ENCODE data around the gene SCG3.

Gene SCG3

DNA sequence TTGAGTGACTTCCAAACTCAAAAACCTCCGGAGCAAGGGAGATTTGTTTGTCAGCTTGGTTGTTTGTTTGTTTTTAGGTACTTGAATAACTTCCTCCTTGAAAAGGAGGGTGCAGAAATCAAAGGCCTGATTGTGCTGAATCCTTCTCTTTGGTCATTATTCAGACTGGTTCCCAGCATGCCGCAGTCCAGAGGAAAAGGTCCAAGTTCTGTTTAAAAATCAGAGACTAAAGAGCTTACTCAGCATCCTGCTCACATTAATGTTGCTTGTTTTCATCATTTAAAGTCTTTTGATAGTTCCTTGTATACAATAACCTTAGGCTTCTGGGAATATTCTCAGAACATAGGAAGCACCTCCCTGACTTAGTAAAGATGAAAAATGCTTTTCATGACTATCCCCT lies 982 bp upstream of the SCG3 start:
- DNase-seq: no peak

DNA sequence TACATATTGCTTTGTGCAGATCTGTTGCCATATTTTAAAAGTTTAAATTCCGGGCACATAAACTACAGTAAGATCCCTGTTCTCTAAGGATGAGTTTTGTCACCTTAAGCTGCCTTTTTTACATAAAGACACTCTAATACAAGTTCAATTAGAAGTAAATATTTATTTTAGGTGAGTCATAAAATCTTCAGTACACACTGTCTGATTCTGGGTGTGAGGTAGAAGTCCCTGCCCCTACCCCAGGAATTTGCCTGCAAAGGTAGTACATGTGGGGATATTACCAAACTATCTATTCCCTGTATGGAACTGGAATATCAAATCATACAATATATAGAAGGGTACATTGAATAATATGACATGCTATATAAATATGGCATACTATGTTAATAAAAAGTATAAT lies 6.3 kb downstream of the SCG3 start:
- no peak for DNase-seq

DNA sequence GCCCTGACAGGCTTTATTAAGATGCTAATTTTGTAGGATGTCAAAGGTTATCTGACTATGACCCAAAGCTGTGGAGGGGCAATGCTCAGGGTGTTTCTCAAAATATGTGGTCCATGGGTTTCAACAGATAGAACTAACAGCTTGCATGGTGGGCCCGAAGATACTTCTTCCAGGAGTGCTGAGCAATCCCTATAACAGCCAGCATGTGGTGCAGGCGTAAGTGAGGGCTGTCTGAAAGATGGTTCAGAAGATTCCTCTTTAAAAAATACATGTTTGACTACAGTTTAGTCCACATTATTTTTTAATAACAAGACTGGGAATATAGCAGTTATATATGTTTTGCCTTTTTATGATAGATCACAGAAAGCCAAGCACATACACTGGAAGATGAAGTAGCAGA lies 7.6 kb downstream of the SCG3 start:
- no peak for DNase-seq

DNA sequence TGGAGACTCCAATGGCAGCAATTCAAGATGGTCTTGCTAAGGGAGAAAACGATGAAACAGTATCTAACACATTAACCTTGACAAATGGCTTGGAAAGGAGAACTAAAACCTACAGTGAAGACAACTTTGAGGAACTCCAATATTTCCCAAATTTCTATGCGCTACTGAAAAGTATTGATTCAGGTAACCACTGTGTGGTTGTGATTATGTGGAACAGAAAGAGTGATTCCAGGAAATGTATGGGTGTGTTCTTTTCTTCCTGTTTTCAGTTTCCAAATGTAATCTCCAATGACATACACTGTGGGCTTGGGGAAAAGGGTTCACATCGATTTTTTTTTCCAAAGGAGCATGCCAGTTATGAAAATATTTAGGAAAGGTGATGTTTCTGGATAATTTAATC lies 10.9 kb downstream of the SCG3 start:
- no peak for DNase-seq

DNA sequence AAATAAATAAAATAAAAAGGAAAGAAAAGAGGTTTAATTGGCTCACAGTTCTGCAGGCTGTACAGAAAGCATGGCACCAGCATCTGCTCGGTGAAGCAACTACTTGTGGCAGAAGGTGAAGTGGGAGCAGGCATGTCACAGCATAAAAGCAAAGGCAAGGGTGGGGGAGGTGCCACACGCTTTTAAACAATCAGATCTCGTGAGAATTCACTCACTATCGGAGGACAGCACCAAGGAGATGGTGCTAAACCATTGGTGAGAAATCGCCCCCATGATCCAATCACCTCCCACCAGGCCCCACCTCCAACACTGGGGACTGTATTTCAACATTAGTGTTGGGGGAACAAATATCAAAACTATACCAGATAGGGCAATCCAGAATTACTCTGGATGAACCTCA lies 15.3 kb downstream of the SCG3 start:
- no peak for DNase-seq

DNA sequence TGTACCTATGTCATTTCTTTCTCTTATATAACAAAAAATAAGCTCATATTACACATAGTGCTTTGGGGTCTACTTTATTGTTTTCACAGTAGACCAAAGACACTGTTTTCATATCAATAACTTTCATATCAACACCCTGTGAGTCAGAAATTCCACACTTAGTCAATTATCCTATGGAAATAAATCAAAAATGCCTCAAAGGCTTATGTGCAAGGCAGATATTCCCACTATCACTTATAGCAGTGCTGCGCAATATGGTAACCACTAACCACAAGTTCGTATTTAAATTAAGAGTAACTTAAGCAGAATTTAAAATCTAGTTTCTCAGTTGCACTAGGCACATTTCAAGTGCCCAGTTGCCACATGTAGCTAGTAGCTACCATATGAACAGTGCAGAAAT lies 15.9 kb downstream of the SCG3 start:
- no peak for DNase-seq

DNA sequence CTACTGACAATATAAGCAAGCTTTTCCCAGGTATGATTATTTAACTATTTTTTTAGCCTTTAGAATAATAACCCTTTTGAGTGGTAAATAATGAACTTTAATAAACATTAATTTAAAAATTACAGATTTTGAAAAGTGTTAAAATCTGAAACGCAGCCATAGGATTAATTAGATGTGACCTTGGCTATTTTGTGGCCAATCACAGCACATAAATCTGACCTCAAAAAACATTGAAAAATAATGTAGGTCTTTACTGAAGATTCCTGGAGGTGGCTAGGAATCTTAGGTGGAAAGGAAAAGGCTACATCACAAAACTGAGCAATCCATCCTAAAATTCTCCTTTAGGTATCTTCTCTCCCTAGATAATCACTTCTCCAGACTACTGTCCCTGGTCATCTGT lies 18.1 kb downstream of the SCG3 start:
- no peak for DNase-seq

DNA sequence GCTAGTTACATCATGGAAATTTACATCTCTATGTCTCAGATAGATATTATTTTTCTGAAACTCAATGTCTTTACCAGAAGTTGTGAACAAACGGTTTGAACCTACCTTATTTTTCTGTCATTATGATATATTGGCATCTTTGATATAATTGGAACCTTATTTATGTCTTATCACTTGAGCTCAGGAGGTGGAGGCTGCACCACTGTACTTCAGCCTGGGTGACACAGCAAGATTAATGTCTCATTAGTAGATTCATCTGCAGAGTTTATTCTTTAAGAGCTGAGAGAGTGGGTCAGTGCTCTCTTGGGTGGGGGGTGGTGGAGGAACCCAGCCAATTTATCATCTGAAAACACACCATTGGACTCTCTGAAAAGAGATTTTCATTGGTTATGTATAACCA lies 21.4 kb downstream of the SCG3 start:
- no peak for DNase-seq

DNA sequence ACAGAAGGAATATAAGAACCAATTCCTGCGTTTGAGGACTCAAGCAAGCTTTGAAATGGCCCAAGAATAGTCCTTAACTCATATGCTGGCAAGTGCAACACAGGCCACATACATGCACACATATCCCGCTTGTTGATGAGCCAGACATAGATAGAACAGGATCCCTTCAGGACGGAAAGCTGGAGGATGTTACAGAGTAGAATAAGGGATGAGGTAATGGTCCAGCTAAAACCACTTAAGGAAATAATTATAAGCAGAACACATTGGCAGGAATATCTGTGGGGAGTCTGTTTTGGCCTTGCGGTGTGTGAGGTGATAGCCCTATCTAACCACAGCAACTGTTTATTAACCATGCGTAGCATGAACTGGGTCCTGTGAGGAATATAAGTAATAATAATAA lies 25.0 kb downstream of the SCG3 start:
- DNase-seq: no peak

DNA sequence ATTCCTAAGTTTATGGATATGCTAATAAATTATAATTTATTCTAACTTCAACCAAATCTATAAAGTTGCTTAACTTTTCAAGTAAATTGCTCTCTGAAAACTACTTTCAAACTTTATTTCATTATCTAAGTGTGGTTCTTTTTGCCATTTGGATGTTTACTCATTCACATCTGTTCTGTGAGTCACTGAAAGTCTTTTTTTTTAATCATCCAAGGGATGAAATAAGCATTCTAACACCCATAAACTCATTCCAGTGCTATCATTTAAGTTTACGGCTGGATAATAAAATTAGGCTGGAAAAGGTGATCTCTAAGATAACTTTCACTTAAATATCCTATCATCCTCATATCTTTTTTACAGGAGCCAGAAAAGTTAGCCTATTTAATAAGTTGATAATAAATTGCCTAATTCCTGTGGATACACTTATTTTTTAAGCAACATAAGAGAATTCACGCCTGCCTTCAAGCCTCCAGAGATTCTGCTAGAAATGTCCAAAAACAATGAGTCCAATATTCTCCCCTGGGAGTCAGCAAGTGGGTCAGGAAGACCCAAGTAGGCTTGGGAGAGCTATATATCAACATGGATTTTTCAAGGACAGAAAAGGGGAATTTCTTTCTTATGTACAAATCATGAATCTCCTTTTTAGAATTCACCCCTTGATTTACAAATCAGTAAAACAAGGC lies 25.8 kb downstream of the SCG3 start:
- no peak for DNase-seq

DNA sequence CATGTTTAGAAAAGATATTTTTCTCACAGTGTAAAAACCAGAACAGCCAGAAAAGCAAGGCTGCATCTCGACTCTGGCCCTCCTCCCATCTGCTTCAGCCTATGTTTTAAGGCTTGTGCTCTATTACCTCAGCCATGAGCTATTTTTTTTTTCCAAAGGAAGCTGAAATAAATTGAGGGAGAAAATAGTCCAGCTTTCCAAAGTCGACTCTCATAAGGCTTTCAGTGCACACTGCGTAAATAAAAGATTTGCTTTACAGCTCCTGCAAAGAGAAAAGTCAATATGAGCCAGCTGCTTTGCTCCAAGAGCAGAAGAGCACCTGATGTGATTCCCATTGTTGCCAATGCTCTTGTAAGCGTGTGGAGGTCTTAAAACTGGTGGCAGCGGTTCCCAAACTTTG lies 26.7 kb downstream of the SCG3 start:
- DNase-seq: no peak

DNA sequence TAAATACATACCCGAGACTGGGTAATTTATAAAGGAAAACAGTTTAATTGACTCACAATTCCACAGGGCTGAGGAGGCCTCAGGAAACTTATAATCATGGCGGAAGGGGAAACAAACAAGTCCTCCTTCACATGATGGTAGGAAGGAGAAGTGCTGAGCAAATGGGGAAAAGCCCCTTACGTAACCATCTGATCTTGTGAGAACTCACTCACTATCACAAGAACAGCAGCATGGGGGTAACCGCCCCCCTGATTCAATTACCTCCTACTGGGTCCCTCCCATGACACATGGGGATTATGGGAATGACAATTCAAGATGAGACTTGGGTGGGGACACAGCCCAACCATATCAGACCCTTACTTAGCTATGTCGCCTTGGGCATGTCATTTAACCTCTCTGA lies 27.7 kb downstream of the SCG3 start:
- no peak for DNase-seq

DNA sequence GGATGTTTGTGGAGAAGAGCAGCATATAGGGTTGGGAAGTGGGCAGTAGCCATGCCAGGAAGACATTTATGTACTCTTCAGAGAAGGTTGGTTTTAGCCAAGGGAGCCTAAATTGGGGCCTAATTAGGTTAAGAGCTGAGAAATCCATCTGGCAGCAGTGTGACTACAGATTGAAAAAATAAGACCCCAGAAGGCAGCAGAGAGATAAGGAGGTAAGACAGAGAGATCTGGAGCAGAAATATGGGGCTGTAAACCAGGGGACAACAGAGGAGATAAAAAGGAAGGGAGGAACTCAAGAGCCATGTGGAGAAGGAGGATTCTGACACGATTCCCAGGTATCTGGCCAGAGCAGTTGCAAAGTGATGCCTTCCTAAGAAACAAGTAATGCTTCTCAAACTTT lies 32.9 kb downstream of the SCG3 start:
- DNase-seq: no peak

DNA sequence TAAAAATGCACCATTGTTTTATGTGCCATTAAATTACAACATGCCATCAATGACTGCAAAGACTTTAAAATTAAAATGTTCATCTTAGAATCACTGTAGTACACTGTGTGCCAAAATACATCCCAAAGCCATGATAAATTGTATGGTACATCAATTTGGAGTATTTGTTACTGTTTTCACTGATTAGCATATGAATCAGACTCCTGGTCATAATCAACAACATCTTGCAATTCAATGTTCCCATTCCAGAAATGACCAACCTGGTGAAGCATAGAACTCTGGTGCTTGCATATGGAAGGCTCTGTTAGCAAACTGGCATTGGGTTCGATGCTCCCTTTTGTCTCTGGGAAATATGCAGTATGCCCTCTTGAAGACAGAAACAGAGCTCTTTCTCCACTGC lies 33.6 kb downstream of the SCG3 start:
- DNase-seq: no peak

DNA sequence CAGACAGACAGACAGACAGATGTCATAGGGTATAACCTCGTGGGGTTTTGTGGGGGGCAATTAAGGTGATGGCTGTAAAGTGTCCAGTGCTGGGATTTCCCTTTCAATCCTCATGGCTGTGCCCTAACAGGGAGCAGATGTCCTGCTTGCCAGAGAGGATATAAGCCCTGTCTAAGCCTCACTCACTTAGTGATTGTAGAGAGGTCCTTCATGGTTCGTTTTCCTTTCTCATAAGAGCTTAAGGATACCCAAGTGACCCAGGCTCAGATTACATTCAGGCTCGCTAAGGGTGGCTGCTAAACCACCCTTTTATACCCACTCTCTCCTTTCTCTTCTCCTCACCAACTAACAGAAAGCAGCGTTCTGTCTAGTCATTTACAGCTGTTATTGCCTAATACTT lies 36.9 kb downstream of the SCG3 start:
- DNase-seq: no peak

DNA sequence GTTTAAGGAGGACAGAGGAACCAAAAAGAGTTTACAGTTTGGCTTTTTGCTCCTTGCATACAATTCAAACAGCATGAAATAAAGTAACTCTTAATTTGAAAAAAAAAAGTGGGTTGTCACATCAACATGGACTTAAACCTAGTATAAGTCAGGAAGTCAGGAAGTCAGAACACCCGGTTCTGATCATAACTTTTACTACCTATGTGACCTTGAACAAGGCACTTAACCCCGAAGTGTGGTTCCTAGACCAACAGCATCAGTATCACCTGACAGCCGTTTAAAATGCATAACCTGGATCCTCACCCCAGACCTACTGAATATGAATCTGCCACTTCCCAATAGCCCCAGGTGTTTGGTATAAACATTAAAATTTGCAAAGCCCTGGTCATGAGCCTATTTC lies 37.4 kb downstream of the SCG3 start:
- no peak for DNase-seq

DNA sequence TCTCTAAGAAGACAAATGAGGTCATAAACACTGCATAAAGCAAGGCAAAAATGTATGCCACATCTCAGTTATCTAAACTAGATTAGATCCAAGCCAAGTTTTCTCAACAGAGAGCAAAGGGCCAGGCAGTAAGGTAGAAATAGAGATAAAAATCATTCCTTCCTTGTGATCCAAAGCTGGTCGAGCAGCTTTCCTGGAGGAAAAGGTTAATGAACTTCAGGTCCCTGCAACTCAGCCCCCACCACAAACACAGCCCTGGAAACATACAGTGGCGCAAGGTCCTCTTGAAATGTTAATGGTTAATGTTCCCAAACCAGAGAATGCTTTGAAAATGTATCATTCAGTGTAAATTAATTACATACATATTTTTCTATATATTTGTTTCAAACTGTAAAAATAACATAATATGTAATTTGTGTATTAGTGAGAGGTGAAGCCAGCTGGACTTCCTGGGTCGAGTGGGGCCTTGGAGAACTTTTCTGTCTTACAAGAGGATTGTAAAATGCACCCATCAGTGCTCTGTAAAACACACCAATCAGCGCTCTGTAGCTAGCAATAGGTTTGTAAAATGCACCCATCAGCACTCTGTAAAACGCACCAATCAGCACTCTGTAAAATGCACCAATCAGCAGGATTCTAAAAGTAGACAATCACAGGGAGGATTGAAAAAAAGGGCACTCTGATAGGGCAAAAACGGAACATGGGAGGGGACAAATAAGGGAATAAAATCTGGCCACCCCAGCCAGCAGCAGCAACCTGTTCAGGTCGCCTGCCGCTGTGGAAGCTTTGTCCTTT lies 39.1 kb downstream of the SCG3 start:
- DNase-seq: no peak

DNA sequence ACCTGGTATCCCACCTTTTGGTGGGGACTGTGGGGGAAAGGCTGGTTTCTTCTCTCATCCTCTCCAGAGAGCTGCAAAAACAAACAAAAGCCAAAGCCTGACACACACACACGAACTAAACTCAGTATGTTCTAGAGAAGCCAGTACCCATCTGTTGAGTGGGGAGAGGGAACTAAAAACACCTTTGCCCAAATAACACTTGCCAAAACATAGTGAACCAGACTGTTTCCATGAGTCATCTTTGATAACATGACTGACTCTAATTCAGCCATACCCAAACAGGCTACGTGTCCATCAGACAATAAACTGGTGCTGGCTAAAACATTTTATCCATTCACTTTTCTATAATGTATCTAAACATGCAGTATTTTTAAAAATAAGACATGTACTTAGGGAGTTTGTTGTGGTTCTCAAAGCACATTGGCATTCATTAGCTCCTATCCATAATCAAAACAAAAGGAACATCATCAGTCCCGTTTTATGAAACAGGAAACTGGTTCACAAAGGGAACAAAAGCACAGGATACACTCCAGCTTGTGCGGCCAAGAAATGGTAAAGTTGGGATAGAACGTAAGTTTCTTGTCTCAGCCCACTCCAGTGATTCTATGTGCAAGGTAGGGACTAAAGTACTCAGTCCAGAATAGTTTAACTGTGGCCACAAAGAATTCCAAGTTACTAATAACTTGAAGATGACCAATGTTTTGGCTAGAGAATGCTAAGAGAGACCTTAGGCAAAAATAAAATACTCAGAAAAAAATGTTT lies 40.1 kb downstream of the SCG3 start:
- DNase-seq: no peak

DNA sequence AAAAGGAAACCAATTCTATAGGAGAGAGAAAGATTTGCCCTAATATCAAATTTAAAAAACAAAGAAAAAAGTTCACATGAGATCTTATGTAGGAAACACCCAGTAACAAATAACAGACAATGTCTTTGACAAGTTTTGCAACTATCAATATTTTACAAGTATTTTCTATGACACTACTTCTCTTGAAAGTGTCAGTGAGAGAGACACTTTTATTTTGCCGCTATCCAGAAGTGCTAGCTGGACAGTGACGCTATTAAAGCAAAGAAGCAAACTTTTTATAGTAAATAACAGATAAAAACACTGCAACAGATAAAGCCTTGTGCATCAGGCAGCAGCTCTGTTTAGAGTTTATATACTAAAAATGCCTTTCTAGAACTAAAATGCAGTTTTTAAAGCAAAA lies 42.9 kb downstream of the SCG3 start:
- no peak for DNase-seq

DNA sequence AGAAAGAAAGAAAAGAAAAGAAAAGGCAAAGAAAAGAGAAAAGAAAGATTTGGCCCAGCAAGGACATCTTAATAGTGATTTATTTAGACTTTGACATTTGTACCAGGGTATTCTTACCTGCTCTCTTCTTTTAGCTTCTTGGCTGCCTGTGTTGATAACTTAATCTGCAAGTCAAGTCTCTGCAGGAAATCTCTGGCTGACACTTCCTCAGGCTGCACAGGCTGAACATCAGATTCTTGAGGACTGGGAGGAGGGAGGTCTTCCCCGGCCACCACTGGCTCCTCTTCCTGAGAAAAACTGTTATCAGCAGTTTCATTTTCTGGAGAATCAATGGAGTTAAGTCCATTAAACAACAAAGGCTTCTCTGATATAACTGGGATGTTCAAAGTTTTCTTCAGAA lies 43.4 kb downstream of the SCG3 start:
- DNase-seq: no peak

DNA sequence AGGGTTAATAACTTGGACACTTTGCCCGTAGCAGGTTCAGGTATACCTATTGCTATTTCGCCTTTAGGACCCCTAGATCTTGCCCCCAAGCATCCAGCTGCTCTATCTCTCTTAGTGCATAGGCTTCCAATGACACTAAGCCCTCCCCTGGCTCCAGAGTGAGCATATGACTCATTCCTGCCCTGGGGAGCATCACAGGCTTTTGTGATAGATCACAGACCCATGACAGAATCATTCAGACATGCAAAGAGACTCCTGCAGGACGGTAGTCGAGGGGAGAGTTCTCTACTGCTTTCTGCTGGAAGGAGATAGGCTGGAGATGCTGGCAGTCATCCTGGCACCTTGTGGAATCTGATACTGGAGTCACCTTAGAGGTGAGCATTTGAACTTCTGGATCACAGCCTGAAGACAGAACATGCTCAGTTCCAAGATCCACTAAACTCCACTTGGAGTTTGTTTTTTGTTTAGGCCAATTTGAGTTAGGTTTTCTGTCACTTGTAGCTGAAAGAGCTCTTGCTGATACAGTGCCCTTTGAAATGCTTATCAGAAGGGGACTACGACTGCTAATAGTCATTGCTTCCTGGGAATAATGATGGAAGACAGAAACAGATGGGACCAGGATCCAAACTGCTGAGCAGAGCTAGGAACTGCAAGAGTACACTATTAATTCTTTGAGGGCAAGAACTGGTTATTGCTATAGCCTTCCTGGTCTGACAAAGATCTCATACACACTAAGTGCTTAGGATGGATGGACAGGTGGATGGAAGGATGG lies 45.2 kb downstream of the SCG3 start:
- peak; percentile 11 for DNase-seq

DNA sequence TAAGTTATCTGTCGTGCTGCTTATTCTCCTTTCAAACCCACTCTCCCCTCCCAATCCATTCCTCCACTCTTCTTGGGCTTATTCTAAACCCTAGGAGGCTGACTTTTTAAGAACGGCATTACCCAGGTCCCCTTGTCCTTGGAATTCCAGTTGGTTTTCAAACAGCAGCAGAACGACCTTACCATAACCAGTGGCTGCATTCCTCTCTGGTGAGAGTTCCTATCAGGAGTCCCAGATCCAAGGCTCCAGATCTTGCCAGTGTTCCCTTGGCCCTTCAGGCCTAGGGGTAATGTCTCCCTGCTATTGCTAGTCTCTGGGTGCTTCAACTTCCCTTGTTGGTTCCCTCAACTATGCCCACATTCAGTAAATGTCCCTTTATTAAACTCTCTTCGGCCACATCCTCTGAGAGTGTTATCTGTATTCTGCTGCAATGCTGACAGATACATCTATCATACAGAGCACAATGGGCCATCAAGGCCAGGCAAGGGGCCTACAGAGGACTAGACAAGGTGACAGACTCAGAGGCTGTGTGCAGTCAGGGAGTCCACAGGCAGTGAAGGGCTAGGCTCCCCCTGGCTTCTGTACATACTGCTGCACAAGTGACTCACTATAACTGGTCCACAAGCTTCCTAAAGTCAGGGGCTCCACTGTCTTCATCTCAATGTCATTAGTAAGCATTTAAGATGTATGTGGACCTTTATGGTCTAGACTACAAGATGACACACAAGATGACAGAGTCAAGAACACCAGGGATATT lies 46.0 kb downstream of the SCG3 start:
- DNase-seq: no peak
